H1 (cell line): ENCODE results near the gene KLF13. TPM values are rescaled to one million over a fixed set of nuclear protein-coding genes. Genes with fewer than 3 reads are reported as not detected.

Experiments used
- CTBP2 ChIP-seq: IDR thresholded peaks from 2 replicates; pipeline ENCODE4 v1.7.0; 2011; ENCODE audit warnings: borderline replicate concordance, mild to moderate bottlenecking, moderate library complexity, mixed read lengths, low read length; ENCODE audit not compliant: insufficient read depth, insufficient read length
- JUND ChIP-seq: IDR thresholded peaks from 2 replicates; pipeline ENCODE4 v1.6.1; 2011; ENCODE audit warnings: mild to moderate bottlenecking, improper control_type of control experiment, low read length
- polyA plus RNA-seq, 7 experiments: library from polyadenylated mRNA; depleted of rRNA in 3 of 7; stranded (reverse) in 5 of 7; unstranded in 2 of 7; fragments of >200 nt in 5 of 7; fragments of 200-250 nt in 2 of 7; gene quantifications; 1 replicate in 5 of 7; 2 replicates in 1 of 7; 4 replicates in 1 of 7; pipeline versions ENCODE4 v1.2.1 to v1.2.3, GENCODE V29; 2011 to 2013; ENCODE audit warnings: missing spikeins in 2 of 7, mixed read lengths in 2 of 7
- total RNA-seq: library from RNA; stranded (reverse); fragmentation: NEBNext Ultra II Directional; extraction: Animal tissue kit (Norgen Biotek cat#: 25700); gene quantifications from 2 replicates; pipeline ENCODE4 v1.2.1, GENCODE V29; 2021
- TF ChIP-seq, protein P1 (sequence below): fragments of 300-600 bp; sonication (generic); IDR thresholded peaks from 2 replicates; pipeline ENCODE4 v1.7.1; 2012; ENCODE audit warnings: low read length, moderate library complexity, mild to moderate bottlenecking, inconsistent platforms; ENCODE audit not compliant: insufficient replicate concordance

Gene KLF13
- total and polyA plus RNA-seq, 2 of the 8 experiments (the other 6 are each of a cell fraction or from before 2014, with no cell fraction given) = 18.3 to 33.4 TPM

DNA sequence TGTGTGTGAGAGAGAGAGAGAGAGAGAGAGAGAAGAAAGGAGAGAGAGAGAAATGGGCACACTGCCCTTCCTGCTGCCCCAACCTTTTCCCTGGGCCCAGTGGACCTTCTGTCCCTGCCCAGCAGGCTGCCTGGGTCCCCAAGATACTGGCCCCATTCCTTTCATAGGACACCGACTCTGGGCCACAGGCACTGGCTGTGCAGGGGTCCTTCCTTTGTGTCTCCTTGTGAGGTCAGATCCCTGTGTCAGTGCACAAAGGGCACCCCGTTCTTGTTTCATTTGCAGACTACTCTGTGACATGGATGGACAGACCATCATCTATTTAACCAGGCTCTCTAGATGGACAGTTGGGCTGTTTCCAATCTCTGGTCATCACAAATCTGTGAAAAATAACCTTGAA lies 21.3 kb upstream of the KLF13 start (continued):
- TF ChIP-seq, protein P1, sequence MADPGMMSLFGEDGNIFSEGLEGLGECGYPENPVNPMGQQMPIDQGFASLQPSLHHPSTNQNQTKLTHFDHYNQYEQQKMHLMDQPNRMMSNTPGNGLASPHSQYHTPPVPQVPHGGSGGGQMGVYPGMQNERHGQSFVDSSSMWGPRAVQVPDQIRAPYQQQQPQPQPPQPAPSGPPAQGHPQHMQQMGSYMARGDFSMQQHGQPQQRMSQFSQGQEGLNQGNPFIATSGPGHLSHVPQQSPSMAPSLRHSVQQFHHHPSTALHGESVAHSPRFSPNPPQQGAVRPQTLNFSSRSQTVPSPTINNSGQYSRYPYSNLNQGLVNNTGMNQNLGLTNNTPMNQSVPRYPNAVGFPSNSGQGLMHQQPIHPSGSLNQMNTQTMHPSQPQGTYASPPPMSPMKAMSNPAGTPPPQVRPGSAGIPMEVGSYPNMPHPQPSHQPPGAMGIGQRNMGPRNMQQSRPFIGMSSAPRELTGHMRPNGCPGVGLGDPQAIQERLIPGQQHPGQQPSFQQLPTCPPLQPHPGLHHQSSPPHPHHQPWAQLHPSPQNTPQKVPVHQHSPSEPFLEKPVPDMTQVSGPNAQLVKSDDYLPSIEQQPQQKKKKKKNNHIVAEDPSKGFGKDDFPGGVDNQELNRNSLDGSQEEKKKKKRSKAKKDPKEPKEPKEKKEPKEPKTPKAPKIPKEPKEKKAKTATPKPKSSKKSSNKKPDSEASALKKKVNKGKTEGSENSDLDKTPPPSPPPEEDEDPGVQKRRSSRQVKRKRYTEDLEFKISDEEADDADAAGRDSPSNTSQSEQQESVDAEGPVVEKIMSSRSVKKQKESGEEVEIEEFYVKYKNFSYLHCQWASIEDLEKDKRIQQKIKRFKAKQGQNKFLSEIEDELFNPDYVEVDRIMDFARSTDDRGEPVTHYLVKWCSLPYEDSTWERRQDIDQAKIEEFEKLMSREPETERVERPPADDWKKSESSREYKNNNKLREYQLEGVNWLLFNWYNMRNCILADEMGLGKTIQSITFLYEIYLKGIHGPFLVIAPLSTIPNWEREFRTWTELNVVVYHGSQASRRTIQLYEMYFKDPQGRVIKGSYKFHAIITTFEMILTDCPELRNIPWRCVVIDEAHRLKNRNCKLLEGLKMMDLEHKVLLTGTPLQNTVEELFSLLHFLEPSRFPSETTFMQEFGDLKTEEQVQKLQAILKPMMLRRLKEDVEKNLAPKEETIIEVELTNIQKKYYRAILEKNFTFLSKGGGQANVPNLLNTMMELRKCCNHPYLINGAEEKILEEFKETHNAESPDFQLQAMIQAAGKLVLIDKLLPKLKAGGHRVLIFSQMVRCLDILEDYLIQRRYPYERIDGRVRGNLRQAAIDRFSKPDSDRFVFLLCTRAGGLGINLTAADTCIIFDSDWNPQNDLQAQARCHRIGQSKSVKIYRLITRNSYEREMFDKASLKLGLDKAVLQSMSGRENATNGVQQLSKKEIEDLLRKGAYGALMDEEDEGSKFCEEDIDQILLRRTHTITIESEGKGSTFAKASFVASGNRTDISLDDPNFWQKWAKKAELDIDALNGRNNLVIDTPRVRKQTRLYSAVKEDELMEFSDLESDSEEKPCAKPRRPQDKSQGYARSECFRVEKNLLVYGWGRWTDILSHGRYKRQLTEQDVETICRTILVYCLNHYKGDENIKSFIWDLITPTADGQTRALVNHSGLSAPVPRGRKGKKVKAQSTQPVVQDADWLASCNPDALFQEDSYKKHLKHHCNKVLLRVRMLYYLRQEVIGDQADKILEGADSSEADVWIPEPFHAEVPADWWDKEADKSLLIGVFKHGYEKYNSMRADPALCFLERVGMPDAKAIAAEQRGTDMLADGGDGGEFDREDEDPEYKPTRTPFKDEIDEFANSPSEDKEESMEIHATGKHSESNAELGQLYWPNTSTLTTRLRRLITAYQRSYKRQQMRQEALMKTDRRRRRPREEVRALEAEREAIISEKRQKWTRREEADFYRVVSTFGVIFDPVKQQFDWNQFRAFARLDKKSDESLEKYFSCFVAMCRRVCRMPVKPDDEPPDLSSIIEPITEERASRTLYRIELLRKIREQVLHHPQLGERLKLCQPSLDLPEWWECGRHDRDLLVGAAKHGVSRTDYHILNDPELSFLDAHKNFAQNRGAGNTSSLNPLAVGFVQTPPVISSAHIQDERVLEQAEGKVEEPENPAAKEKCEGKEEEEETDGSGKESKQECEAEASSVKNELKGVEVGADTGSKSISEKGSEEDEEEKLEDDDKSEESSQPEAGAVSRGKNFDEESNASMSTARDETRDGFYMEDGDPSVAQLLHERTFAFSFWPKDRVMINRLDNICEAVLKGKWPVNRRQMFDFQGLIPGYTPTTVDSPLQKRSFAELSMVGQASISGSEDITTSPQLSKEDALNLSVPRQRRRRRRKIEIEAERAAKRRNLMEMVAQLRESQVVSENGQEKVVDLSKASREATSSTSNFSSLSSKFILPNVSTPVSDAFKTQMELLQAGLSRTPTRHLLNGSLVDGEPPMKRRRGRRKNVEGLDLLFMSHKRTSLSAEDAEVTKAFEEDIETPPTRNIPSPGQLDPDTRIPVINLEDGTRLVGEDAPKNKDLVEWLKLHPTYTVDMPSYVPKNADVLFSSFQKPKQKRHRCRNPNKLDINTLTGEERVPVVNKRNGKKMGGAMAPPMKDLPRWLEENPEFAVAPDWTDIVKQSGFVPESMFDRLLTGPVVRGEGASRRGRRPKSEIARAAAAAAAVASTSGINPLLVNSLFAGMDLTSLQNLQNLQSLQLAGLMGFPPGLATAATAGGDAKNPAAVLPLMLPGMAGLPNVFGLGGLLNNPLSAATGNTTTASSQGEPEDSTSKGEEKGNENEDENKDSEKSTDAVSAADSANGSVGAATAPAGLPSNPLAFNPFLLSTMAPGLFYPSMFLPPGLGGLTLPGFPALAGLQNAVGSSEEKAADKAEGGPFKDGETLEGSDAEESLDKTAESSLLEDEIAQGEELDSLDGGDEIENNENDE = no peak
- TF ChIP-seq JUND (no peak), CTBP2 (no peak)
